ENCODE results near the gene DDX3X. TPM values are rescaled to one million over a fixed set of nuclear protein-coding genes. Genes with fewer than 3 reads are reported as not detected.
"Not testable (repeated sequence)": the region's sequence is repeated elsewhere in the genome, so short reads cannot be mapped to it uniquely, and the experiment has no call there.

DDX3X gene
- total RNA-seq, 1 donor from 2014 or later: 312 TPM

DNA sequence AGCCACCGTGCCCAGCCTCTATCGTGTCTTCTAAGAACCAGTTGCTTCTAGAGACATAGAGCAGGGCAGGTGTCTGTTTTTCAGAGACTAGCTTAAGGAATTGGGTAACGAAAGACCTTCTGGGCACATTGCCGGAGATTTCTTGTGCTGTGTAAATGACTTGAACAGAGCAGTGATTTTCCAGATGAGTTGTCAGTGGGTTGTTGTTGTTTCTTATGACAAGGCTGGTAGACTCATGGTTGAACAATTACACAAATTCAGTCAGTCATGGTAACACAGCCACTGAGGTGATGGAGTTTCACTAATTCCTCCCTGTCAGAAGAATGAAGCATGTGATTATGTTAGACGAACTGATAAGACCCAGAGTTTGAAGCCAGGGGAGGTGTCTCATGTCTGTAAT is 20.5 kb upstream of the DDX3X start:
- H3K27ac Mint-ChIP-seq: no peak overlapping the region
- no peaks in the 10 kb centered on the region for H3K4me1 Mint-ChIP-seq (ENCODE audit: low read depth)
- DNase-seq (ENCODE audit: low spot score): no peak
- H3K36me3 Mint-ChIP-seq (ENCODE audit: low read depth): no peaks in the 10 kb centered on the region
- H3K27me3 Mint-ChIP-seq (ENCODE audit: insufficient read depth): no peaks in the 10 kb centered on the region
- intact Hi-C loops (cut with micrococcal nuclease): no loop called here
- H3K9me3 Mint-ChIP-seq: no peaks in the 10 kb centered on the region
- no peak overlapping the region for H3K4me3 Mint-ChIP-seq

DNA sequence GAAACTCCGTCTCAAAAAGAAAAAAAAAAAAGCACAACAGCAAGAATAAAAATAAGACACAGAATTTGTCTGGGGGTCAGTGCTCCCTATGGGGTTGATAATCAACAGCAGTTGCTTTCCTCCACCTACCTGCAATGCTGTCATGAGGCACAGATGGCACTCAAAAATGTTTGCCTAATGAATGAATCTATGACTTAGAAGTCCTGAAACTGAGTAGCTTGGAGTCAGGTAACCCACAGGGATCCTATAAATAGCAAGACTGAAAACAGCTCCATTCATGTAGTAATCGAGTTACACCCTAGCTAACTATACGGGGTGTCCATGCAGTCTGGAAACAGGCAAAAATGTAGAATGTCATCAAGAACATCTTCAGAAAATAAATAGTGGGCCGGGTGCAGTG is 19.8 kb upstream of the DDX3X start:
- Mint-ChIP-seq H3K4me3 (no peak overlapping the region), H3K9me3 (no peaks in the 10 kb centered on the region), H3K36me3 (ENCODE audit: low read depth) (no peaks in the 10 kb centered on the region), H3K27me3 (ENCODE audit: insufficient read depth) (no peaks in the 10 kb centered on the region), H3K27ac (no peak overlapping the region), H3K4me1 (ENCODE audit: low read depth) (no peaks in the 10 kb centered on the region)
- no peak for DNase-seq (ENCODE audit: low spot score)
- intact Hi-C loops (cut with micrococcal nuclease): no loop called here

- intact Hi-C loops (cut with micrococcal nuclease): no loop called here
- no peak for DNase-seq (ENCODE audit: low spot score)
- Mint-ChIP-seq H3K36me3 (ENCODE audit: low read depth) (no peaks in the 10 kb centered on the region), H3K27ac (no peak overlapping the region), H3K4me1 (ENCODE audit: low read depth) (no peaks in the 10 kb centered on the region), H3K4me3 (no peak overlapping the region), H3K9me3 (no peaks in the 10 kb centered on the region), H3K27me3 (ENCODE audit: insufficient read depth) (no peaks in the 10 kb centered on the region)
These were observed 19.1 kb upstream of the DDX3X start for GRCh38 chrX:41314881-41315280.

DNA sequence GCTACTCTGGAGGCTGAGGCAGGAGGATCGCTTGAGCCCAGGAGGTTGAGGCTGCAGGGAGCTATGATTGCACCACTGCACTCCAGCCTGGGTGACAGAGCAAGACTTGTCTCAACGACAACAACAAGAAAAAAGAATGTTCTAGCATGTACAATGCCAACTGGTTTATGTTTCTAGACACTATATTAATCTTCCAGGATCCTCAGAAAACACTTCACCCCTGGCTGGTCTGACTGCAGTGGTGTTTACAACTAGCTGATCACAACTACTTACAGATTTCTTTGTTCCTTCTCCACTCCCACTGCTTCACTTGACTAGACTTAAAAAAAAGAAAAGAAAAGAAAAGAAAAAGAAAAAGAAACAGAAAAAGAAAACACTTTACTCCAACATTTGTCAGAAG is 17.7 kb upstream of the DDX3X start:
- H3K36me3 Mint-ChIP-seq (ENCODE audit: low read depth); intact Hi-C loops (cut with micrococcal nuclease); DNase-seq (ENCODE audit: low spot score); H3K27me3 Mint-ChIP-seq (ENCODE audit: insufficient read depth); H3K4me1 Mint-ChIP-seq (ENCODE audit: low read depth); H3K27ac Mint-ChIP-seq; H3K9me3 Mint-ChIP-seq; H3K4me3 Mint-ChIP-seq: not testable (repeated sequence)

DNA sequence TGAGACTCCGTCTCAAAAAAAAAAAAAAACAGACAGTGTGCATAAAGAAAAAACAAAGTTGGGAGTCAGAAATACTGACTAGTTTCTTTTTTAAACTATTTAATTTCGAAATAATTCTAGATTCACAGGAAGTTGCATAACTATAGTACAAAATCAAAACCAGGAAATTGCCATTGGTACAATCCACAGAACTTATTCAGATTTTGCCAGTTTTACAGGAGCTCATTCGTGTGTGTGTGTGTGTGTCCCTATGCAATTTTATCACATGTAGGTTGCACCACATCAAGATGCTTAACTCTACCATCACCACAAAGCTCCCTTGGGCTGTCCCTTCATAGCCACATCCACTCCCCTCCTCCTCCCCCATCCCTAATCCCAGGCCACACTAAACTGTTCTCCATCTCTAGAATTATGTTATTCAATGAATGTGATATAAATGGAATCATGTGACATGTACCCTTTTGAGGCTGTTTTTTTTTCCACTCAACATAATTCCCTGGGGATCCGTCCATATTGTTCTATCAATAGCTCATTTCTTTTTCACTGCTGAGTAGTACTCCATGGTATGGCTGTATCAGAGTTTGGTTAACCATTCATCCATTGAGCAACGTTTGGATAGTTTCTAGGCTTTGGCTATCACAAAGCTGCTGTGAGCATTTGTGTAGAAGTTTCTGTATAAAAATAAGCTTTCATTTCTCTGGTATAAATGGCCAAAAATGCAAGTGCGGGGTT is 16.3 kb upstream of the DDX3X start:
- H3K27ac Mint-ChIP-seq: no peak overlapping the region
- no peaks in the 10 kb centered on the region for H3K9me3 Mint-ChIP-seq
- DNase-seq (ENCODE audit: low spot score): no peak
- no peaks in the 10 kb centered on the region for H3K4me1 Mint-ChIP-seq (ENCODE audit: low read depth)
- H3K36me3 Mint-ChIP-seq (ENCODE audit: low read depth): no peaks in the 10 kb centered on the region
- no peaks in the 10 kb centered on the region for H3K27me3 Mint-ChIP-seq (ENCODE audit: insufficient read depth)
- no peak overlapping the region for H3K4me3 Mint-ChIP-seq
- intact Hi-C loops (cut with micrococcal nuclease): no loop called here

DNA sequence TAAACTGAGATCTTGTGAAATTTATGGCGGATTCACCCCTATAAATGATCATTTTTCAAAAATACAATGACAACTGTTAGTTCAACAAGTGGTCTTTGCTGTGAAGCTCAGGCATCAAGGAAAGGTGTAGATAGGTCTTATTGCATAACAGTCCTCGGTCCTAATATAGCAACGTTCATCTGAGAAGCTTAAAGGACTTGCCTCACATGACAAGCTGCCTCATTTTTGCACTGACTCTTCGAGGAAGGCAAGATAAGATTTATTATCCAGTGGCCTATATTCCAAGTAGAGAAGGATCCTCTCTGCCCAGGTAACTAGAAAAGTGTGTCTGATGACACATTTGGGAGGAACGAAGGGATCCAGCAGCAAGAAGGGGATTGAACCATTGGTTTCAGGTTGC is 13.6 kb upstream of the DDX3X start:
- intact Hi-C loops (cut with micrococcal nuclease): no loop called here
- no peaks in the 10 kb centered on the region for H3K27me3 Mint-ChIP-seq (ENCODE audit: insufficient read depth)
- no peak overlapping the region for H3K27ac Mint-ChIP-seq
- no peak for DNase-seq (ENCODE audit: low spot score)
- H3K4me3 Mint-ChIP-seq: no peak overlapping the region
- no peaks in the 10 kb centered on the region for H3K4me1 Mint-ChIP-seq (ENCODE audit: low read depth)
- no peaks in the 10 kb centered on the region for H3K36me3 Mint-ChIP-seq (ENCODE audit: low read depth)
- H3K9me3 Mint-ChIP-seq: no peaks in the 10 kb centered on the region

GRCh38 chrX:41322821-41323603 is 10.9 kb upstream of the DDX3X start:
- intact Hi-C loops (cut with micrococcal nuclease): no loop called here
- Mint-ChIP-seq H3K36me3 (ENCODE audit: low read depth) (no peaks in the 10 kb centered on the region), H3K4me3 (no peak overlapping the region), H3K27ac (no peak overlapping the region), H3K9me3 (no peaks in the 10 kb centered on the region), H3K4me1 (ENCODE audit: low read depth) (no peaks in the 10 kb centered on the region), H3K27me3 (ENCODE audit: insufficient read depth) (no peaks in the 10 kb centered on the region)
- no peak for DNase-seq (ENCODE audit: low spot score)

GRCh38 chrX:41326431-41326830 is 7.5 kb upstream of the DDX3X start:
- intact Hi-C loops (cut with micrococcal nuclease): no loop called here
- no peaks in the 10 kb centered on the region for H3K27me3 Mint-ChIP-seq (ENCODE audit: insufficient read depth)
- no peak overlapping the region for H3K27ac Mint-ChIP-seq
- H3K9me3 Mint-ChIP-seq: no peaks in the 10 kb centered on the region
- H3K4me3 Mint-ChIP-seq: no peak overlapping the region
- H3K36me3 Mint-ChIP-seq (ENCODE audit: low read depth): no peaks in the 10 kb centered on the region
- DNase-seq (ENCODE audit: low spot score): no peak
- H3K4me1 Mint-ChIP-seq (ENCODE audit: low read depth): peaks cover 12% of the 10 kb centered on the region

DNA sequence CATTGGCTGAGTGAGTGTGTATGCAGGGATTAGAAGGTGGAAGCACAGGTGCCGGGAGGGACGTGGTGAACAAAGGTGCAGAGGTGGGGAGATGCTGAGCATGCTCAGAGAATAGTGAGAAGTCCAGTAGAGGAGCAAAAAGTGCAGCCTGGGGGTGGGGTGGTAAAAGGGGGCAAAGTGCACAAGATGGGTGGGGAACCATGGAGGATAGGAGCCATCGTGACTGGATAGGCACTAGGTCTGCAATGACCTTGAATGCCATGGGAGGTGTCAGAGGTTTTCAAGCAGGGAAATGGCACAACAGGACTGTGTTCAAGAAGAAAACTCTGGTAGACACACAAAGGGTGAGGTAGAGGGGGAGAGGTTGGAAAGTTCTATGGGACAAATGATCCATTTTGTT is 6.6 kb upstream of the DDX3X start:
- intact Hi-C loops (cut with micrococcal nuclease): no loop called here

DNA sequence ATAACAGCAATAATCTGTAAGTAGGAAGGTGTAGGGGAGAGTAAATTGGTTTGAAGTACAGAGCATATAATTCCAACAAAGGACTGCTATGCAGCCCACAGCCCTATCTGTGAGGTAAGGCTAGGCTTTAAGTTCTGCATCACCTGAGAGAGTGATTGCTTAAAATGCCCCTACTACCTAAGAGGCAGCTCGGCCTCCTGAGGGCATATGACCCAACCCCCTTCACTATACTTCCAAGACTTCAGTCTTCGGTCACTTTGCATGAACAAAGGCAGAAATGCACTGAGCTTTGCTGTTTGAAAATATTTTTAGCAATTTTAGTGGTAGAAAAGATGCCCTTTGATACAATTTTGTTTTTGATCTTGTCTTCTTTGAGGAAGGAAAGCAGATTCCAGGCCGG is 4.9 kb upstream of the DDX3X start:
- Mint-ChIP-seq H3K36me3 (ENCODE audit: low read depth) (no peaks in the 10 kb centered on the region), H3K27me3 (ENCODE audit: insufficient read depth) (no peaks in the 10 kb centered on the region), H3K4me3 (no peak overlapping the region), H3K27ac (no peak overlapping the region), H3K4me1 (ENCODE audit: low read depth) (peaks cover 21% of the 10 kb centered on the region), H3K9me3 (no peaks in the 10 kb centered on the region)
- DNase-seq (ENCODE audit: low spot score): no peak
- intact Hi-C loops (cut with micrococcal nuclease): no loop called here

More for the DNA sequence above, 6.6 kb upstream of the DDX3X start:
- Mint-ChIP-seq H3K27ac (no peak overlapping the region), H3K9me3 (no peaks in the 10 kb centered on the region), H3K4me1 (ENCODE audit: low read depth) (peaks cover 21% of the 10 kb centered on the region), H3K4me3 (no peak overlapping the region), H3K27me3 (ENCODE audit: insufficient read depth) (no peaks in the 10 kb centered on the region), H3K36me3 (ENCODE audit: low read depth) (no peaks in the 10 kb centered on the region)
- DNase-seq (ENCODE audit: low spot score): no peak

DNA sequence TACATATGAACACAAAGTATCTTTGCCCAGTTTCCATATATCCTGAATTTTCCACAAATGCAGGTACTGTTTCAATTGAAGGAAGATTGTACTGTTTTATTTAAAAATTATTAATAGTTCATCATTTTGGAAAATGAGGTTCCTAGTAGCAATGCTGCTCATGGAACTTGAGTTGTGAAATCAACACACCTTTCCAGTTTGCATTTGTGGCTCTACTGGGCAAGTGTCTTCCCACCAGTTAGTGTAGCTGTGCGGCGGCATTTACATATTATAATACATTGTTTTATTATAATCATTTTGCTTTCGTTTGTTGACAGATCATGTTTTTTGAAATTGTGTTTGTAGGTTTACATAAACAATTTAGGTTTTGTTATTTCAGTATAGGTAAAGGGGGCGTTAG is 2.0 kb upstream of the DDX3X start:
- Mint-ChIP-seq H3K27me3 (ENCODE audit: insufficient read depth) (peaks cover 5% of the 10 kb centered on the region), H3K27ac (peak overlapping the region; percentile 99), H3K36me3 (ENCODE audit: low read depth) (peaks cover 14% of the 10 kb centered on the region), H3K4me1 (ENCODE audit: low read depth) (peaks cover 26% of the 10 kb centered on the region), H3K9me3 (no peaks in the 10 kb centered on the region), H3K4me3 (peak overlapping the region; percentile 91)
- intact Hi-C loops (cut with micrococcal nuclease): loop anchor here (1.0 to 10.0 kb wide), 6 partner anchors 150 to 750 kb away; partner anchors contain the start of genes ATP6AP2 and CASK
- DNase-seq (ENCODE audit: low spot score): no peak

DNA sequence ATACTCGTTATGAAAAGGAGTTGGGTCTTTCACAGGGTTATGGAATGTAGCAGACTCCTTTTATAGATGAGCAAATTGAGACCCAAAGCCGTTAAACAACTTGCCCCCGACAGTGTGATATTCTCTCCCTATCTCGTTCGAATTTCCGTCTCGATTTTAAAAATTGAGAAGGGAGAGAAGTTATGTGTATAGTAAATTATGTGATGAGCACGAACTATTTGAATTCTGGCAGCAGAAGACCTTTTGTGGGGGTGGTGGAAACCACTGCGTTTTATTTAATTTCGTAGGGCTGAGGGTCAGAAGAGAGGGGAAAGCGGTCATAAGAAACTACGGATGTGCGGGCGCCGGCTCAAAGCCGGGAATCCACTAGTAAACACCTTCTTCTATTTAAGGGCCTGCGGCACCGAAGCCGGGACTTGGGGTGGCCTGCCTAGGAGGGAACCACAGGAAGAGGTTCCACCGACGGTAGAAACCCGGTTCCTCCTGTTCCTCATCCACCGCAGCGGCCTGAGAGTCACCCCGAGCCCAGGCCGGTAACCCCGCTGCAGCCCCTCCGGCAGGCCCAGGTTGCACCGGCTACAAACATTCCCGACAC is 1.5 kb upstream of the DDX3X start:
- Mint-ChIP-seq H3K27me3 (ENCODE audit: insufficient read depth) (peaks cover 5% of the 10 kb centered on the region), H3K36me3 (ENCODE audit: low read depth) (peaks cover 19% of the 10 kb centered on the region), H3K27ac (peak overlapping the region; percentile 99), H3K4me3 (peak overlapping the region; percentile 91), H3K4me1 (ENCODE audit: low read depth) (peaks cover 29% of the 10 kb centered on the region), H3K9me3 (no peaks in the 10 kb centered on the region)
- DNase-seq (ENCODE audit: low spot score): no peak
- intact Hi-C loops (cut with micrococcal nuclease): loop anchor here (1.0 to 10.0 kb wide), 7 partner anchors 150 to 750 kb away; partner anchors contain the start of genes ATP6AP2 and CASK
